DMS79 treated with DMSO at 0.1 percent for 48 hours (cell line): ENCODE measurements around the gene TMEM106B.

Experiments
- DNase-seq: peaks from one replicate; lab custom pipeline; 2025; lab: John Stamatoyannopoulos, UW

TMEM106B gene

GRCh38 chr7:12228024-12228423 is 16.9 kb downstream of the TMEM106B start:
- no peak for DNase-seq

- DNase-seq = no peak
Measured at GRCh38 chr7:12229046-12229445, 18.0 kb downstream of the TMEM106B start.

GRCh38 chr7:12231097-12231496 is 20.0 kb downstream of the TMEM106B start:
- no peak for DNase-seq

GRCh38 chr7:12233175-12233574 is 22.1 kb downstream of the TMEM106B start:
- DNase-seq = no peak

- DNase-seq = no peak
Measured at GRCh38 chr7:12234334-12234865, 23.3 kb downstream of the TMEM106B start.

- DNase-seq = no peak
Measured at GRCh38 chr7:12235970-12236369, 24.9 kb downstream of the TMEM106B start.

GRCh38 chr7:12237007-12237406 is 25.9 kb downstream of the TMEM106B start:
- no peak for DNase-seq

GRCh38 chr7:12239806-12240205 is 28.7 kb downstream of the TMEM106B start:
- no peak for DNase-seq

GRCh38 chr7:12244129-12244528 is 33.0 kb downstream of the TMEM106B start:
- DNase-seq = no peak

GRCh38 chr7:12244694-12245093 is 33.6 kb downstream of the TMEM106B start:
- DNase-seq = no peak

GRCh38 chr7:12249706-12250105 is 38.6 kb downstream of the TMEM106B start:
- no peak for DNase-seq

- DNase-seq = no peak
Measured at GRCh38 chr7:12250232-12250631, 39.1 kb downstream of the TMEM106B start.

- no peak for DNase-seq
Measured at GRCh38 chr7:12256090-12256489, 45.0 kb downstream of the TMEM106B start.

GRCh38 chr7:12257582-12257981 is 46.5 kb downstream of the TMEM106B start:
- no peak for DNase-seq

- no peak for DNase-seq
Measured at GRCh38 chr7:12258074-12258473, 47.0 kb downstream of the TMEM106B start.

- no peak for DNase-seq
Measured at GRCh38 chr7:12267542-12267941, 56.4 kb downstream of the TMEM106B start.

- no peak for DNase-seq
Measured at GRCh38 chr7:12269100-12269895, 58.2 kb downstream of the TMEM106B start.

GRCh38 chr7:12281038-12281437 is 69.9 kb downstream of the TMEM106B start:
- no peak for DNase-seq

- DNase-seq = no peak
Measured at GRCh38 chr7:12287901-12288300, 76.8 kb downstream of the TMEM106B start.

GRCh38 chr7:12289996-12290395 is 78.9 kb downstream of the TMEM106B start:
- DNase-seq = no peak

- DNase-seq = no peak
Measured at GRCh38 chr7:12290761-12291160, 79.7 kb downstream of the TMEM106B start.

- no peak for DNase-seq
Measured at GRCh38 chr7:12291870-12292269, 80.8 kb downstream of the TMEM106B start.
